Vagina (tissue), 2 donors: ENCODE results near the gene ZNF709.
"Not testable (repeated sequence)": the region's sequence is repeated elsewhere in the genome, so short reads cannot be mapped to it uniquely, and the experiment has no call there.

ENCODE experiments used
- POLR2A ChIP-seq, 2 donors: fragments of 450-650 bp; IDR thresholded peaks; one replicate each; pipeline ENCODE4 v1.6.1; 2017; ENCODE audit warnings: antibody characterized with exemption in 2 of 2, mild to moderate bottlenecking in 2 of 2, moderate library complexity in 2 of 2
- POLR2AphosphoS5 ChIP-seq, 2 donors: sonication (generic); formaldehyde crosslinking; IDR thresholded peaks; one replicate each; pipeline ENCODE4 v1.9.0; 2017; ENCODE audit warnings: antibody characterized with exemption in 2 of 2, mild to moderate bottlenecking in 2 of 2, low read depth in 1 of 2; ENCODE audit not compliant: insufficient read depth in 1 of 2
- TF ChIP-seq, protein P1 (sequence below), 3 experiments: fragments of 450-650 bp in 2 of 3; fragments of 200-600 bp in 1 of 3; sonication (generic) in 1 of 3; IDR thresholded peaks; one replicate each; pipeline ENCODE4 v1.5.1; 2017 to 2019; ENCODE audit warnings: antibody characterized with exemption in 3 of 3, mild to moderate bottlenecking in 2 of 3, moderate library complexity in 2 of 3

GRCh38 chr19:12417273-12417672 is 67.3 kb downstream of the ZNF709 start:
- TF ChIP-seq, protein P1, sequence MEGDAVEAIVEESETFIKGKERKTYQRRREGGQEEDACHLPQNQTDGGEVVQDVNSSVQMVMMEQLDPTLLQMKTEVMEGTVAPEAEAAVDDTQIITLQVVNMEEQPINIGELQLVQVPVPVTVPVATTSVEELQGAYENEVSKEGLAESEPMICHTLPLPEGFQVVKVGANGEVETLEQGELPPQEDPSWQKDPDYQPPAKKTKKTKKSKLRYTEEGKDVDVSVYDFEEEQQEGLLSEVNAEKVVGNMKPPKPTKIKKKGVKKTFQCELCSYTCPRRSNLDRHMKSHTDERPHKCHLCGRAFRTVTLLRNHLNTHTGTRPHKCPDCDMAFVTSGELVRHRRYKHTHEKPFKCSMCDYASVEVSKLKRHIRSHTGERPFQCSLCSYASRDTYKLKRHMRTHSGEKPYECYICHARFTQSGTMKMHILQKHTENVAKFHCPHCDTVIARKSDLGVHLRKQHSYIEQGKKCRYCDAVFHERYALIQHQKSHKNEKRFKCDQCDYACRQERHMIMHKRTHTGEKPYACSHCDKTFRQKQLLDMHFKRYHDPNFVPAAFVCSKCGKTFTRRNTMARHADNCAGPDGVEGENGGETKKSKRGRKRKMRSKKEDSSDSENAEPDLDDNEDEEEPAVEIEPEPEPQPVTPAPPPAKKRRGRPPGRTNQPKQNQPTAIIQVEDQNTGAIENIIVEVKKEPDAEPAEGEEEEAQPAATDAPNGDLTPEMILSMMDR (IDR thresholded peaks at IDR 0.05) = not testable (repeated sequence)
- not testable (repeated sequence) for TF ChIP-seq POLR2A (IDR thresholded peaks at IDR 0.05); POLR2AphosphoS5 (IDR thresholded peaks at IDR 0.05; ENCODE audit: insufficient read depth in 1 of 2, low read depth in 1 of 2)
